Fibroblast of skin of back (primary cell): ENCODE data around the gene VGLL4. TPM values are rescaled to one million over a fixed set of nuclear protein-coding genes. Genes with fewer than 3 reads are reported as not detected.
"Not testable (repeated sequence)": the region's sequence is repeated elsewhere in the genome, so short reads cannot be mapped to it uniquely, and the experiment has no call there.

Experiments
- DNase-seq: peaks from one replicate; pipeline ENCODE4 v3.0.0-alpha.2; 2013
- polyA plus RNA-seq, 2 experiments: library from polyadenylated mRNA; unstranded; fragments of 120-200 nt; gene quantifications; one replicate each; pipeline ENCODE4 v1.2.1, GENCODE V29; 2013; ENCODE audit not compliant: insufficient read length in 2 of 2

Gene VGLL4, protein sequence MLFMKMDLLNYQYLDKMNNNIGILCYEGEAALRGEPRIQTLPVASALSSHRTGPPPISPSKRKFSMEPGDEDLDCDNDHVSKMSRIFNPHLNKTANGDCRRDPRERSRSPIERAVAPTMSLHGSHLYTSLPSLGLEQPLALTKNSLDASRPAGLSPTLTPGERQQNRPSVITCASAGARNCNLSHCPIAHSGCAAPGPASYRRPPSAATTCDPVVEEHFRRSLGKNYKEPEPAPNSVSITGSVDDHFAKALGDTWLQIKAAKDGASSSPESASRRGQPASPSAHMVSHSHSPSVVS
- 53.7 TPM for polyA plus RNA-seq (2013, experiment 1 of 2; ENCODE audit: insufficient read length)
- 75.5 TPM for polyA plus RNA-seq (2013, experiment 2 of 2; ENCODE audit: insufficient read length)

DNA sequence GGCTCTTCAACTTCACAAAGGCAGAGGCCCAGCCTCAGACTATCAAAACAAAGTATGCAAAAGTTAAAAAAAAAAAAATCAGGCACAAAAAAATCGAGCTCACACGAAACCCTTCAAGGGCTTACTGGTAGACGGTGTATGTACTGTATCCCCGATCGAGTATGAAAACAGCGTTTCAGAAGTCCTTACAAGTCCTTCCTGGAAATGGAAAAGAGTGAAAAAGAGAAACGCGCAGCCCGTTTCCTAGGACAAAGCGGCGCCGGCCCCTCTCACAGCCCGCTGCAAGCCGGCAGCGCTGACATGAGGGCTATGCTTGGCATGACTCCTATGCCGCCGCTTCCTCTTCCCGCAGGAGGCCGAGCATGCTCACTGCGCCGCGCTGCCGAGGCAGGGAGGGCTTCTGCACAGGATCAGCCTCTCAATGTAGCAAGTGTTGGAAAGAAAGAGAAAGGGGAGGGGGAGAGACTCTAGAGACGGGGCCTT lies at the start of gene VGLL4:
VGLL4 (minus strand) TSS at position 311 of the 483 bp plus-strand sequence. CDS start 397 bp downstream, outside the sequence.
- peak; percentile 94 for DNase-seq

DNA sequence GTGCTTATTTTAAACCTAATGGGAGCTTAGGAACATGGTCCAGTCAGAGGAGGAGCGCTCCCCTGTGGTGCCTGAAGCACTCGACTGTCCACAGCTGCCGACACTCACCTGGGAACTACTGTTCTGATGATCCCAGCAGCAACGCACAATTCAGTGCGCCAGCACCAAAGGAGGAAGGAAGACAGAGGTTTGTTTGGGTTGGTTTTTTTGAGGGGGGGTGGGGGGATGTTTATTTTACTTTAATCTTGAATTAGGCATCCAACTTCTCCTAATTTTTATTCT lies 48.8 kb upstream of the VGLL4 start:
- DNase-seq = no peak

DNA sequence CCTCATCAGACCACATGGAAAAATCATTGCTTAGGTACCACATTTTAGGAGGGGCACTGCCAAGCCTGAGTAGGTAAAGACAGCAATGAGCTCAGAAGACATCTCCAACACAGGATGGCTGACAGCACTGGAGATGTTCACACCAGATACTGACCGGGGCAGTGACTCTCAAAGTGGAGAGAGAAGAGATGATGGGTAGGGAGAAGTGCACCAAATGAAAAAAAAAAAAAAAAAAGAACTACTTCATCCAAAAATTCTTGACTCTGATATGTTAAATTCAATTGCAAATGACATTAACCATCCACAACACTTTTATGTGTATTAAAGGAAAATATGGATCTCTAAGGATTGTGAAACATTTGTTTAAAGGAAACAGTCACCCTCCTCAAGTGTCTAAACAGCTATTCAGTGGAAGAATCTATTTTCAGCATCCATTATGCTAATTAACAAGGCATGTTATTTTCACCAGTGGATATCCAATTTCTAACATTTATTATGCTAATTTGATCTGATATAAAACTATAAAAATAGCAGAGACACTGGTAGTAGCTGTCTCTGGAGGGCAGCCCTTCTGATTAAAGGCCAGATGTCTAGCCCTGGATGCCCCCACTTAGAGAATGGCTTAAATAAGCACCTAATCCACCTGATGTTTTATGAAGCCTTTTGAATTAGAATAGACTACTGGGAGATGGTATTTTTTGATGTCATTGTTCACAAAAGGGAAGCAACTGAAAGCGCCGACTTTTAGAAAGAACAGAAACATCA lies 48.2 kb upstream of the VGLL4 start:
- no peak for DNase-seq

DNA sequence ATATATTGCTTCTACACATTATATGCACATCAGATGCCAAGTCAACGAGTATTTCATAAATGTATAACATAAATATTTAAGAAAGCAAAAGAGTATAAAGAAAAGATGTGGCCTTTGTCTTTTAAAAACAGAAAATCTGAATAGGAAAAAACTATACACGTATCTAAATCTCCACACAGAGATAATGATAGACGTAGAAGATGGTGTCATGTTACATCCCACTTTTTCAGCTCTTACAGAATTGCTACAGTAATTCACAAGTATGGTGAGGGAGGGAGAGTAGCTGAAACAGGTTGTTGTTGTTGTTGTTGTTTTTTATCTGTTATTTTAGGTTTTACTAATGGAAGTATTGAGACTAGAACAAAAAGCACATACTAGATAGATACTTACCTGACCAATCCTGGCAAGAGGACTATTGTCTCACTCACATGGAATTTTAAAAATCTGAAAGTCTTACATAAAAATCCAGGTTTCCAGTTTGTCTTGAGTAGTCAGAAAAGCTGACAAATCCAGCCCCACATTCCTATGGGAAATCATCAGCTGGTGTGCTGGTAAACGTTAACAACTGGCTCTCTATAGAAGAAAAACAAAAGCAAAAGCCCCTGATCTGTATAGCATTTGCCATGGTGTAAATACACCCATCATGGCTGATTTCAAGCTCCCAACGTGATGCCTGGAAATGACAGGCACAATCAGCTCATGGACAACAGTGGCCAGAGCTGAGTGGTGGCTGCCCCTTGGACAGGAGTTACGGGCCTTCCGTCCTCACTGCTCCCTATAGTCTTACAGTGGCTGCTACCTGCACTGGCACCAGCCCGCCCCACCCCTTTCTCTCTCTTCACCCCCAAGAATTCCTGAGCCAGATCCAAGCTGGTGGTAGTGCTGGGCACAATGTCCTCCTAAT lies 47.4 kb upstream of the VGLL4 start:
- peak; percentile 58 for DNase-seq

DNA sequence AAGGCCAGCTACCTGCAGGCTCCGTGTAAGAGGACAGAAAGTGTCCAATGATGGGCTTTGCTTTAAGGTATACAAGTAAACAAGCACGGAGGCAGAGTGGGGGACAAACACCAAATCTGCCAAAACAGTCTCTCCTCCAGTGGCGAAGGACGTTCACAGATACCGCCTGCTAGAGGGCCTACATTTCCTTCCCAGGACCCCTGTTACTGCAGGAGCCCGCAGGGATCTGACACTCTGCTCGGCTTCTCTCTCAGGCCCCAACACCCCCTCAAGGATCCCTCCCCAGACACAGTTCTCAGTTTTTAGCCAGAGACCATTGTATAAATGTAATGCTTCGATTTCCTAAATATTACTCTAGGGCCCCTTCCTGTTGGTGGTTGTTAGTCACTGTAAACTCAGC lies 46.0 kb upstream of the VGLL4 start:
- no peak for DNase-seq

DNA sequence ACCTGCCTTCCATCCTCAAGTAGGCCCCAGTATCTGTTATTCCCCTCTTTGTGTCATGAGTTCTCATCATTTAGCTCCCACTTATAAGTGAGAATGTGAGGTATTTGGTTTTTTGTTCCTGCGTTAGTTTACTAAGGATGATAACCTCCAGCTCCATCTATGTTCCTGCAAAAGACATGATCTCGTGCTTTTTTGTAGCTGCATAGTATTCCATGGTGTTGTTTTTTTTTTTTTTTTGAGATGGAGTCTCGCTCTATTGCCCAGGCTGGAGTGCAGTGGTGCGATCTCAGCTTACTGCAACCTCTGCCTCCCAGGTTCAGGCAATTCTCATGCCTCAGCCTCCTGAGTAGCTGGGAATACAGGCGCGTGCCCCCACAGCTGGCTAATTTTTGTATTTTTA lies 41.3 kb upstream of the VGLL4 start:
- DNase-seq = not testable (repeated sequence)

DNA sequence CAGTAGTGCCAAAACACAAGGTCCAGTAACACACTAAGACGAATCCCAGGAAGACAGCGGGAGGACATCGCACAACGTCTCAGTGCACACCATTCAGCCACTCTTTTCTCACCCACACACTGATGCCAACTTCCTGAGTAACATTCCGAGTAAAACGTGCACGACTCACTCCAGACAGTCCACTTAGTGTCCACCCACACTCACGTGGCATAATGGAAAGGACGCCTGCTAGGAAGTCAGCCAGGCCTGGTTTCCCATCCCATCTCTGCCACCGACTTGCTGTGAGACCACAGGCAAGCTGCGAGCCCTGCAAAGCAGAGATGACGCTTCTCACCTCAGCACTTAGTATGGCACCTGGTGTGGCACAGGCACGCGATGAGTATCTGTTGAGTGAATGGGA lies 36.8 kb upstream of the VGLL4 start:
- DNase-seq = no peak

DNA sequence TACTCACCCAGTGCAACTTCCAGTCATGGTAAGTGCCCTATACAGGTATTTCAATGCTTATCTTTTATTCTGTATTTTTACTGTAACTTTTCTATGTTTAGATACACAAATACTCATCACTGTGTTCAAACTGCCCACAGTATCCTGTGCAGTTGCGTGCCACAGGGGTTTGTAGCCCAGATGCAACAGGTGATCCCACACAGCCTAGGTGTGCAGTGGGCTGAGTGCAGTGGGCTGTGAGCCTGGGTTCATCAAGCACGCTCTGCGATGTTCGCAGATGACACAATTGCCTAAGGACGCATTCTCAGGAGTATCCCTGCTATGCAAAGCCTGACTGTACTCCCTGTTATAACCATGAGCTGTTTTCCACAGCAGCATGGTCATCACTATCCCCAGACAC lies 36.2 kb upstream of the VGLL4 start:
- DNase-seq = no peak

DNA sequence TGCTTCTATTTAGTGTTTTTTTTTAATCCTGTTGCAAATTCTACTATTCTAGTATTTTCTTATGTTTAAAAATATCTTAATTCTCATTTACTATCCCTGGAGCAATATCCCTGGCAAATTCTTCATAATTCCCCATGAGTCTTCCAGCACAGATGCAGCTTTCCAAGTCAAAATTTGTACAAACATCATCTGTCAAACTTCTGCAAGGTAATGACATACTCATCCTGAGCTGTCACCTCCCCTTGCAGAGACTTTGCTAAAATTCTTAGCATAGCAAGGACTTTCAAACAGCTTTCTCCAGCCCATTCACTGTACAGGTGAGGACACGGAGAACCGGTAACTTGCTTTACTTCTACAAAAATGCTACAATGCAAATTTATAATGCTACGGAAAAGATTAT lies 28.6 kb upstream of the VGLL4 start:
- no peak for DNase-seq

DNA sequence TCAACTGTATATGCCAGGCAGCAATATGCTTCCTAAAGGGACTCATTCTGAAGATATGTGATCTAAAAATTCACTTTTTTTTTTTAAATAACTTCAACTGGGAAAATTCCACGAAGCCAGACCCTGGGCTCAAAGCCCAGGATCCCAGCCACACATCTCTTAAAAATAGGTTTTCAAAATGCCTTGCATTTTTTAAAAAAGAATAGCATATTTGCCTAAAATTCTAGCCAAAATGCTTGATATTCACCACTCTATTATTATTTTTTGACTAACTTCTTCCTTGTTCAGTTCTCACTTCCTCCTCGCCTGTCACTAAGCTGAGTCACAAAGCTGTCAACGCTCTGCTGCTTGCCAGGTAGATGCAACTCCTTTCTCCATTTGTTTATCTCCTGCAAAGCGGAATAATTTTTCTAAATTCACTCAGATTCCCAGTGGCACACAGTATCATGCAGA lies 28.0 kb upstream of the VGLL4 start:
- DNase-seq = peak; percentile 78

DNA sequence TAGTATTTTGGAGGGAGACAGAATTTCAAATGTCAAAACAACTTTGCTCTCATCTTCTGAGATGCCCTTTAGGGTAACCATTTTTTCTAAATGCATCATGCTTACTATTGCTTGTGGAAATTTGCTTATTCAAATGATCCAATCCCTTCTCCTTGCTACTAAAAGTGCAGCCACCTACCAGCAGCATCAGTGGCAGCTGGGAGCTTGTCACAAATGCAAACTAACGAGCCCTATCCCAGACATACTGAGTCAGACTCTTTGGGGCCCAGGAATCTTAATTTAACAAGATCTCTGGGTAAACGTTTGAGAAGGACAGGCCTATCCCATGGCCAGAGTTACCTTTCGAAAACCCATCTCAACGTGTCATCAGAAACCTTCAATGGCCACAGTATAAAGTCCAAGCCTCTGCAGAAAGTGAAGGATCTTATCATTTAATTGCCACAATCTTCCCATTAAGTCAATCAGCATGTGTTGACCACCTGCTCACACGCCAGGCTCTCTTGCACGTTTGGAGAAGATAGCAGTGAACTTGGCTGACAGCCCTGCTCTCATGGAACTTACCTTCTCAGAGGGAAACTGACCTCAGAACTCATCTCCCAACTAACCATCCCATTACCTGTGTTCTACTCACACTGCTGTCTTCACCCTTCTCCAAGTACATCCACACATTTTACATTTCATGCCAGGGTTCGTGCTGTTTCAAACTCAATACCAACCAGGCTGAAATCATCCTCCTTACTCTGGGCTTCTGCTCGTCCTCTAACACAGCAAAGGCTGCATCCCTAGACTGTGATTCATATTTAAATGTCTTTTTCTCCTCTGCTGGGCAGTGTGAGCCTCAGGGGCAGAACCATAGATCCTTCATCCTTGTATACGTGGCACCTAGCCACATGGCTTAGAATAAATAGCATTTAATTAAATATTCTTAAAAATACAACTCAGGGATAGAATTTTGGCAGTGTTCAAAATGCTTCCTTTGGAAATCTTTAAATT lies 24.8 kb upstream of the VGLL4 start:
- DNase-seq = peak; percentile 68

DNA sequence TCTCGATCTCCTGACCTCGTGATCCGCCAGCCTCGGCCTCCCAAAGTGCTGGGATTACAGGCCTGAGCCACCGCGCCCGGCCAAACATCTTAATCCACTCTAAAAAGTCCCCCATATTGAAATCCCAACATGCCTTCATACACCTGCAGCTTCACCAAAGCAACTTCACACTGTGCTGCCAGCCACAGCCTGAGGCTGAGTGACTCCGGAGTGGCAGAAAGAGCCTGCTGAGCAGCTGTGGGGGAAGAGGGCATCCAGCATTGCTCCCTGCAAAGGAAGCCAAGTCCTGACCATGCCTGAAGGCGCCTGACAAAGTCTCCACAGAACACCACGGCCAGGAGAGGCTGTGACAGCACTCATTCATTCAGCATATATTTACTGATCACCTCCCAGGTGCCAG lies 21.6 kb upstream of the VGLL4 start:
- DNase-seq = no peak

DNA sequence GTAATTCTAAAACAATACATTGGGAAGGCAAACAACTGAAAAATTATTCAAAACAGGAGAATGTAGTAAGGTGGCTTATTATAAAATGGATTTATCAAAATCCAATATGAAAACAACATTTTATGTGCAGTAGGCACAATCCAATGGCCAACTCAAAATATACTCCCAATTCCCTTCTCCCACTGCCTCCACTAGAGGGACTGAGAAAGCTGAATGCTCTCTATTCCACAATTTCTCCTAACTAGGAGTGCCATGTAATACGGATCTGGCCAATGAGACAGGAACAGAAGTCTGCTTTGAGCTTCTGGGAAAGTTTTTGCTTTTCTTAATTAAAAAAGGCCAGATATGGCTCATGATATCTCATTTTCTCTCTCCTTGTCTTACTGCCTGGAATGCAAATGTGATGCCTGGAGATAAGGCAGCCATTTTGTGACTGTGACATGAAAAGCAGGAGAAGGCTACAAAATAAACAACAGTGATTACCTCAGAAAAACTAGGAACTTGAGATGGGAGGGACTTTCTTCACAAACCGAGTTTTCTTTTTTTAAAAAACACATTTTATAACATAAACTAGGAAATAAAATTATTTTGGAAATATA lies 18.8 kb upstream of the VGLL4 start:
- peak; percentile 53 for DNase-seq

DNA sequence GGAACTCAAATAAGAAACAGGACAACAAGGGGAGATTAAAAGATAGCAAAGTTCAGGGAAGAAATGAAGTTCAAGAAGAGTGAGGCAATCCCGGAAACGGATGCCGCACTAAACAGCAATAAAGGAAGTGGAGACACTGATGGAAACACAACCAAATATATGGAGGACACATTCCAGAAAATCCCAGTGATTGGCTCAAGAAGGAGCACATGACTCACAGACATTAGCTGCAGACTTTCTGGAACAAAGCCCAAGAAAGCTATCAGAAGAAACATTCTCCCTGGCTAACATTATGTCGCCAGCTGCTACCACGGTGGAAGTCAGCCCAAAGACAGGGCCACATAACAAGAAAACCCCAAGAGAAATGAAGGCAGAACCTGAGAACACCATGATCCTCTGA lies 18.1 kb upstream of the VGLL4 start:
- DNase-seq = peak; percentile 85

DNA sequence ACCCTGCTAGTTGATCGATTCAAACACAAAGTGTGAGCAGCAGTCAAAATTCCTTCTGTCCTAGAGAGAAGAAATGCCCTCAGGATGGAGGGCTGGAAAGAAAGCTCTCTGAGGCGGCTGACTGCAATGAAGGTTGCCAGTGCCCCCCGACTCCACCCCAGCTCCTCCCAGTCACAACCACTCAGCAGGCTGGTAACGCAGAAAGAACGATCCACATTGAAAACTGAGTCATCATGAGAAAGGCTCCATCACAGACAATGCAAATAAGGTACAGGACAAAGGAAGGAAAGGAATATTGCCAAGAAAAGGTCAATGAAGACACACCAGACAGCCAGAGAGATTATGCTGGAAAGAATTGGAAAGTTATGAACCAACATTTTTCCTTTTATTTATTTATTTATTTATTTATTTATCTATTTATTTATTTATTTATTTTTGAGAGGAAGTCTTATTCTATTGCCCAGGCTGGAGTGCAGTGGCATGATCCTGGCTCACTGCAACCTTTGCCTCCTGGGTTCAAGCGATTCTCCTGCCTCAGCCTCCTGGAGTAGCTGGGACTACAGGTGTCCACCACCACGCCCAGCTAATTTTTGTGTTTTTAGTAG lies 17.4 kb upstream of the VGLL4 start:
- no peak for DNase-seq

DNA sequence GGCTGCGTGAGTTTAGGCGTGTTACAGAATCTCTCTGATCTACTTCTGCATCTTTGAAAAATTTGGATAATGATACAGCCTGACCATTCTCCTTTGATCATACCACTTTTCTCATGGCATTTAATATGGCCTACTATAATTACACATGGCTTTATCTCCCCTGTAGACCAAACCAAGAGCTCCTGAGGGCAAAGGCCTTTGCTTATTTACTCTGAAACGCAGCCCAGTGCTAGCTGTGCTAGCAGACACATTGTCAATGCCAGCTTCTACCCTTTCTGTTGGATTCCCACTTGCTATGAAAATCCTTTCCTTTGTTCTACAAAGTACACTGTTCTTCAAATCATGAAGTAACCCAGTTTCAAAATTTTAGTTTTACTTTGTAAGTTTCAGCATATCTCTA lies 16.5 kb upstream of the VGLL4 start:
- no peak for DNase-seq

DNA sequence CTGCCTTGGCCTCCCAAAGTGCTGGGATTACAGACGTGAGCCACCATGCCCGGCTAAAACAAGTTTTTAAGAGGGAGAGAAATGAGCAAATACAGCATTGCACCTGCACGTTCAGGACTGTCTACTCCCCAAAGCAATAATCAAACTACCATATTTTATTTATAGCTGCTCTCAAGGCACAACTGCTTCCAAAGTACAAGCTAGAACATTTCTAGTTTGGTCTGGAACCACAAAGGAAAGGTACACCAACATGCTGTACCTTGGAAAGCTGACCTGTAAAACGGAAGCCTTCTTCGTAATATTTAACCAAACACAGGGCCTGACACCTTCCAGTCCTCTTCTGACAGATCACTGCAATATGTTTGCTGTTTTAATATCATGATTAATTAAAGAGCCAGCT lies 14.5 kb upstream of the VGLL4 start:
- no peak for DNase-seq

DNA sequence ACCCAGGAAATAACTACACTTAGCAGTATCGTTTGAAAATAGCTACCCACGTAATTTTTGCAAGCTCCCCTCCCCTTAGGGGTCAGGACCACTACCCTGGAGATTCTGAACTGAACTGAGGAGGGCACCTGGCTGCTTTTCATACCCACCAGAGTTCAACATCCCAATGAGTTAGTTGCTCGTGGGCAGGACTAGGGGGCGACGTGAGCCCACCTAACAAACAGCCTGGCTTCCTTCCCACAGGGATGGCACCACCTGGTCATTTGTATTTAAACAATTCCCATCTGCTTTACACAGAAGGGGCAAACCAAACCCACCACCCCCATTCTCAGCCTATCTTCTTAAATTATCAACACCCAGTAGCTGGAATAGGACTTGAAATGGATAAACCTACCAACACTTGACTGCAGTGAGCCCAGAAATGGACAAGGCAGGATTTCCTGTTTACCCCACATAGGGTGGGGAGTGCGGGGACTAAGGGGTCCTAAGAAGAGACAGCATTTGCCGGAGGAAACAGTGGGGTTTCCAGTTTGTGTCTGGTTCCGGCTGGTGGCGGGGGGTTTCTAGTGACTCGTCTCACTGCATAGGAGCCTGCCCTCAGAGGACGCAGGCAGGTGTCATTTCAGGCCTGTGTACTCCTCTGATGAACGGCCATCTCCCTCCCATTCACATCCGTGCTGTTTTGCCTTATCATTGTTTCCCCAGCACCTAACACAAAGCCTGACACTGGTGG lies 11.6 kb upstream of the VGLL4 start:
- no peak for DNase-seq

DNA sequence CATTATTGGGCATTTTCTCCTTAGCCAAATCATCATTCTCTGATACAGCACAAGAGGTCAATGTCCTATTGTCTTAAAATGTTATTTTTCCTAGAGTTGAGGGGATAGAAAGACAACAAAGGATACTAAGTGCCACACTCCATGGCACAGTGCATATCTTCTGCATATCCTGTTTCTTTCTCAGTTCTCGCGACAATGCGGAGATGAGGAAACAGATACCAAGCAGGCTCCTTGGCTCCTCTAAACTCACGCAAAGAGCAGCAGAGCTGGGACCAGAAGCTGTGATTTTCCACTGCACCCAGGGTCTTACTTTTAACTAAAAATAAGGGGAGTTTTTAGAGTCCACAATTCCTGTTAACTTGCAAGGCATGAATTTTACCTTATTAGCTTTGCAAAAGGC lies 10.5 kb upstream of the VGLL4 start:
- DNase-seq = no peak
